ENCODE results near the gene ANKRD13D. TPM values are rescaled to one million over a fixed set of nuclear protein-coding genes. Genes with fewer than 3 reads are reported as not detected.

The ANKRD13D gene
- total and polyA plus RNA-seq, 5 donors from 2014 or later, result 9.5 to 158 (median 12.7) TPM

- peaks cover 19% of the 10 kb centered on the region for H3K36me3 Mint-ChIP-seq
- peak overlapping the region in 1 of 3 donors; percentile 43 for H3K27ac Mint-ChIP-seq
- no peaks in the 10 kb centered on the region for H3K27me3 ChIP-seq (ENCODE audit: control insufficient read depth, insufficient read depth, low read length)
- H3K4me3 Mint-ChIP-seq, result no peak overlapping the region
- DNase-seq (no peak), ATAC-seq (ENCODE audit: low read depth in 2 of 2) (no peak)
- peaks cover 0 to 4% (median 1%) of the 10 kb centered on the region in 7 donors for H3K9me3 Mint-ChIP-seq
- H3K4me1 ChIP-seq (ENCODE audit: control insufficient read depth, insufficient read depth, low read length, poor library complexity, severe bottlenecking), result peaks cover 27% of the 10 kb centered on the region
- peaks cover 0 to under 1% of the 10 kb centered on the region in 2 experiments for H3K9me3 ChIP-seq (ENCODE audit: control insufficient read depth in 2 of 2, low read length in 2 of 2)
- H3K4me3 ChIP-seq (ENCODE audit: low read depth, low read length), result no peak overlapping the region
- peaks cover 40% of the 10 kb centered on the region for H3K36me3 ChIP-seq (ENCODE audit: control insufficient read depth, insufficient read depth, low read length)
- H3K4me1 Mint-ChIP-seq, result peaks cover 5 to 43% (median 26%) of the 10 kb centered on the region in 4 donors
- no peak overlapping the region for H3K27ac ChIP-seq (ENCODE audit: insufficient read depth, low read length, poor library complexity, severe bottlenecking)
- no peaks in the 10 kb centered on the region for H3K27me3 Mint-ChIP-seq
Observed at GRCh38 chr11:67301313-67301921, 12.3 kb downstream of the ANKRD13D start.

DNA sequence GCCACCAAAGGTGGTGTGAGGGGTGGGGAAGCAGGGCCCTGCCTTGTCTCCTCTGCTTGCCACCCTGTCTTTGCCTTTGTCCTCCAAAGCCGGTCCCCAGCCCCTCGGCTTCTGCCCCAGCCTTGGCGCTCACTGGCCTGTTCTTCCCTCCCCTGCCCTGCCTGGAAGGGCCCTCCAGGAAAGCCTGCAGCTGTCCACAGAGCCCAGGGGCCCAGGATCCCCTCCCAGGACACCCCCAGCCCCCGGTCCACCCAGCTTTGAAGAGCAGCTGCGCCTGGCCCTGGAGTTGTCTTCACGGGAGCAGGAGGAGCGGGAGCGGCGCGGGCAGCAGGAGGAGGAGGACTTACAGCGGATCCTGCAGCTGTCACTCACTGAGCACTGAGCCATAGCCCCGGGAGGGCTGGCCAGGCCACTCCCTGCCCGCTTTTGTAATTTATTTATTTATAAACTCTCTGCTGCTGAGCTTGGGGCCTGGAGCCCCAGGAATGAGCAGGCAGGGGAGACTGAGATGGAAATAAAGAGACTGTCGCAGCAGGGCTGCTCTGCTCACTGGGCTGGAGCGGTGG, 12.9 kb downstream of the ANKRD13D start:
- Mint-ChIP-seq H3K4me3 (peak overlapping the region; percentile 69 to 83 (median 74)), H3K27ac (peak overlapping the region in 1 of 3 donors; percentile 68), H3K36me3 (peaks cover 13% of the 10 kb centered on the region), H3K4me1 (peaks cover 5 to 39% (median 22%) of the 10 kb centered on the region in 4 donors), H3K27me3 (no peaks in the 10 kb centered on the region), H3K9me3 (no peaks in the 10 kb centered on the region)
- Histone ChIP-seq H3K27ac (ENCODE audit: insufficient read depth, low read length, poor library complexity, severe bottlenecking) (peak overlapping the region; percentile 55), H3K36me3 (ENCODE audit: control insufficient read depth, insufficient read depth, low read length) (peaks cover 34% of the 10 kb centered on the region), H3K4me3 (ENCODE audit: low read depth, low read length) (no peak overlapping the region), H3K4me1 (ENCODE audit: control insufficient read depth, insufficient read depth, low read length, poor library complexity, severe bottlenecking) (peaks cover 27% of the 10 kb centered on the region), H3K9me3 (ENCODE audit: control insufficient read depth in 2 of 2, low read length in 2 of 2) (no peaks in the 10 kb centered on the region), H3K27me3 (ENCODE audit: control insufficient read depth, insufficient read depth, low read length) (no peaks in the 10 kb centered on the region)
- DNase-seq (no peak), ATAC-seq (ENCODE audit: low read depth in 2 of 2) (no peak)

- Histone ChIP-seq H3K36me3 (ENCODE audit: control insufficient read depth, insufficient read depth, low read length) (peaks cover 33% of the 10 kb centered on the region), H3K27ac (ENCODE audit: insufficient read depth, low read length, poor library complexity, severe bottlenecking) (peak overlapping the region; percentile 55), H3K4me3 (ENCODE audit: low read depth, low read length) (peak overlapping the region; percentile 7), H3K27me3 (ENCODE audit: control insufficient read depth, insufficient read depth, low read length) (no peaks in the 10 kb centered on the region), H3K9me3 (ENCODE audit: control insufficient read depth in 2 of 2, low read length in 2 of 2) (no peaks in the 10 kb centered on the region), H3K4me1 (ENCODE audit: control insufficient read depth, insufficient read depth, low read length, poor library complexity, severe bottlenecking) (peaks cover 27% of the 10 kb centered on the region)
- Mint-ChIP-seq H3K4me3 (peak overlapping the region; percentile 69 to 83 (median 74)), H3K4me1 (peaks cover 5 to 38% (median 20%) of the 10 kb centered on the region in 4 donors), H3K27me3 (no peaks in the 10 kb centered on the region), H3K9me3 (no peaks in the 10 kb centered on the region), H3K27ac (peak overlapping the region in 2 of 3 donors; percentile 65 to 68), H3K36me3 (peaks cover 12% of the 10 kb centered on the region)
- no peak for ATAC-seq (ENCODE audit: low read depth in 2 of 2)
- DNase-seq, result peak in 1 of 3 donors; percentile 4
Observed at GRCh38 chr11:67302571-67303131, 13.5 kb downstream of the ANKRD13D start.

- ATAC-seq (ENCODE audit: low read depth in 2 of 2) (peak; percentile 64 to 70), DNase-seq (peak in 2 of 3 donors; percentile 49 to 64)
- Mint-ChIP-seq H3K27me3 (no peaks in the 10 kb centered on the region), H3K4me3 (peak within 1 kb of the TSS; percentile 69 to 83 (median 78)), H3K4me1 (peaks cover 5 to 34% (median 15%) of the 10 kb centered on the region in 4 donors), H3K9me3 (no peaks in the 10 kb centered on the region), H3K36me3 (peaks cover 10% of the 10 kb centered on the region), H3K27ac (peak within 1 kb of the TSS; percentile 65 to 91 (median 68))
- H3K4me3 ChIP-seq (ENCODE audit: low read depth, low read length), result peak within 1 kb of the TSS; percentile 7
- no peaks in the 10 kb centered on the region for H3K9me3 ChIP-seq (ENCODE audit: control insufficient read depth in 2 of 2, low read length in 2 of 2)
- H3K27me3 ChIP-seq (ENCODE audit: control insufficient read depth, insufficient read depth, low read length), result no peaks in the 10 kb centered on the region
- peak within 1 kb of the TSS; percentile 61 for H3K27ac ChIP-seq (ENCODE audit: insufficient read depth, low read length, poor library complexity, severe bottlenecking)
- H3K4me1 ChIP-seq (ENCODE audit: control insufficient read depth, insufficient read depth, low read length, poor library complexity, severe bottlenecking), result peaks cover 27% of the 10 kb centered on the region
- peaks cover 30% of the 10 kb centered on the region for H3K36me3 ChIP-seq (ENCODE audit: control insufficient read depth, insufficient read depth, low read length)
Observed at GRCh38 chr11:67303132-67303834, 14.2 kb downstream of the ANKRD13D start, which contains the start of gene SSH3. Gene SSH3 (plus strand): TSS chr11:67303530. CDS start chr11:67303626, 96 bp downstream.

DNA sequence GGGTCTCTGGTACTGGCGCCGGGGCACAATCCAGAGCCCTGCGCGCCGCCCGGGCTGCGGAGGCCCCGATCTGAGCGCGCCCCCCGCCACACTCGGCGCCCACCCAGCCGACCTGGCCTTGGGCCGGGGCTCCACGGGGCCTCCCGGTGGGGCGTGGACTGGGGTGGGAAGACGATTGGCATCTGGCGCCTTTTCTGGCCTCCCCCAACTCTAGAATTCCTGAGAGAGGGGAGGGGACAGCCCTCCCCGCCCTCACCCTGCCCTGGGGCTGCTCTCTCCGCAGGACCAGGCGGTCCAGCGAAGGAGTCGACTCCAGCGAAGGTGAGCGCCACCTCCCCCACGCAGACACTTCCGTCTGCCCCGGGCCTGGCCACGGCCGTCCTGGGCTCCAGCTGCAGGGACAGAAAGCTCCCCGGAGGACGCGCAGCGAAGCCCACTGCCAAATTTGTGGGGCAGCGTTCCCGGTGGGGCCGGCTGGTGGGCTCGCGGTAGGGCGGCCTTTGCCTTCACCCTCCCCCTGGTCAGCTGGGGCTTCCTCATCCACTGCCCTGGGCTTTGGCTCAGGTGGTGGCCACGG, 14.8 kb downstream of the ANKRD13D start:
- H3K9me3 ChIP-seq (ENCODE audit: control insufficient read depth in 2 of 2, low read length in 2 of 2), result no peaks in the 10 kb centered on the region
- H3K36me3 Mint-ChIP-seq, result peaks cover 3% of the 10 kb centered on the region
- DNase-seq (peak in 2 of 3 donors; percentile 18 to 50), ATAC-seq (ENCODE audit: low read depth in 2 of 2) (peak; percentile 35 to 40)
- H3K36me3 ChIP-seq (ENCODE audit: control insufficient read depth, insufficient read depth, low read length), result peaks cover 24% of the 10 kb centered on the region
- no peak overlapping the region for H3K4me3 ChIP-seq (ENCODE audit: low read depth, low read length)
- H3K4me3 Mint-ChIP-seq, result peak overlapping the region; percentile 62 to 83 (median 78)
- H3K27ac ChIP-seq (ENCODE audit: insufficient read depth, low read length, poor library complexity, severe bottlenecking), result peak overlapping the region; percentile 61
- no peaks in the 10 kb centered on the region for H3K27me3 Mint-ChIP-seq
- H3K27me3 ChIP-seq (ENCODE audit: control insufficient read depth, insufficient read depth, low read length), result no peaks in the 10 kb centered on the region
- H3K4me1 Mint-ChIP-seq, result peaks cover 0 to 29% (median 11%) of the 10 kb centered on the region in 4 donors
- no peaks in the 10 kb centered on the region for H3K9me3 Mint-ChIP-seq
- H3K27ac Mint-ChIP-seq, result peak overlapping the region in 1 of 3 donors; percentile 91
- peaks cover 23% of the 10 kb centered on the region for H3K4me1 ChIP-seq (ENCODE audit: control insufficient read depth, insufficient read depth, low read length, poor library complexity, severe bottlenecking)

- H3K27ac ChIP-seq (ENCODE audit: insufficient read depth, low read length, poor library complexity, severe bottlenecking), result peak overlapping the region; percentile 61
- Mint-ChIP-seq H3K4me3 (peak overlapping the region; percentile 62 to 80 (median 71)), H3K36me3 (peaks cover 3% of the 10 kb centered on the region), H3K9me3 (no peaks in the 10 kb centered on the region), H3K27ac (no peak overlapping the region), H3K27me3 (no peaks in the 10 kb centered on the region), H3K4me1 (peaks cover 0 to 31% (median 11%) of the 10 kb centered on the region in 4 donors)
- DNase-seq (no peak), ATAC-seq (ENCODE audit: low read depth in 2 of 2) (no peak)
- no peaks in the 10 kb centered on the region for H3K9me3 ChIP-seq (ENCODE audit: control insufficient read depth in 2 of 2, low read length in 2 of 2)
- H3K4me3 ChIP-seq (ENCODE audit: low read depth, low read length), result no peak overlapping the region
- no peaks in the 10 kb centered on the region for H3K27me3 ChIP-seq (ENCODE audit: control insufficient read depth, insufficient read depth, low read length)
- peaks cover 18% of the 10 kb centered on the region for H3K36me3 ChIP-seq (ENCODE audit: control insufficient read depth, insufficient read depth, low read length)
- peaks cover 23% of the 10 kb centered on the region for H3K4me1 ChIP-seq (ENCODE audit: control insufficient read depth, insufficient read depth, low read length, poor library complexity, severe bottlenecking)
Observed at GRCh38 chr11:67304511-67305113, 15.5 kb downstream of the ANKRD13D start.

Measured in CD4-positive, CD25-positive, alpha-beta regulatory T cell (primary cell).